OCI-LY3 (cell line): Measurements from ENCODE around the gene MSL1.
A peak's percentile ranks its signal among the peaks of the same experiment; 100 is the strongest.

Experiments
- H2AFZ ChIP-seq: fragments of 200-600, 300-600 bp; shearing (Covaris generic); 2 replicates; pipeline ENCODE4 v1.6.0; 2014; ENCODE audit warnings: antibody characterized with exemption, low read depth, low read length
- H3K27ac ChIP-seq: fragments of 200-600, 300-600 bp; sonication (generic); 2 replicates; pipeline ENCODE4 v1.5.1; 2014; ENCODE audit warnings: mild to moderate bottlenecking, low read length, moderate library complexity, mixed read lengths
- H3K27me3 ChIP-seq: fragments of 200-600, 300-600 bp; sonication (generic); 2 replicates; pipeline ENCODE4 v1.6.1; 2014; ENCODE audit warnings: low read depth, low read length, mixed read lengths
- H3K36me3 ChIP-seq: fragments of 200-600, 300-600 bp; sonication (generic); replicated peaks from 2 replicates; pipeline ENCODE3; 2014; ENCODE audit warnings: low read depth, low read length, mixed read lengths
- H3K4me1 ChIP-seq: fragments of 300-600, 200-600 bp; sonication (generic); 2 replicates; pipeline ENCODE4 v1.6.1; 2014; ENCODE audit warnings: low read length, mixed read lengths
- H3K4me2 ChIP-seq: fragments of 200-600, 300-600 bp; sonication (generic); 2 replicates; pipeline ENCODE4 v1.6.1; 2014; ENCODE audit warnings: low read length, mixed read lengths
- H3K4me3 ChIP-seq: fragments of 300-600, 200-600 bp; sonication (generic); 2 replicates; pipeline ENCODE4 v1.5.1; 2014; ENCODE audit warnings: antibody characterized with exemption, mild to moderate bottlenecking, low read length, moderate library complexity
- H3K79me2 ChIP-seq: fragments of 300-600, 200-600 bp; shearing (Covaris generic); 2 replicates; pipeline ENCODE4 v1.6.1; 2014; ENCODE audit warnings: mild to moderate bottlenecking, low read length, mixed read lengths
- H3K9ac ChIP-seq: fragments of 300-600, 200-600 bp; shearing (Covaris generic); 2 replicates; pipeline ENCODE4 v1.6.0; 2014; ENCODE audit warnings: mild to moderate bottlenecking, low read length, moderate library complexity
- H3K9me3 ChIP-seq: fragments of 200-600, 300-600 bp; shearing (Covaris generic); 2 replicates; pipeline ENCODE4 v1.6.1; 2014; ENCODE audit warnings: low read length, mixed read lengths; ENCODE audit not compliant: insufficient read depth
- H4K20me1 ChIP-seq: fragments of 200-600, 300-600 bp; sonication (generic); 2 replicates; pipeline ENCODE4 v1.6.1; 2016; ENCODE audit warnings: low read length, mixed read lengths; ENCODE audit not compliant: insufficient read depth
- EZH2phosphoT487 ChIP-seq: fragments of 200-600 bp; shearing (Covaris generic); IDR thresholded peaks from 2 replicates; pipeline ENCODE4 v1.6.1; 2018; ENCODE audit warnings: antibody characterized with exemption, mixed run types, low read depth
- TF ChIP-seq, protein P1 (sequence below): fragments of 200-600, 300-600 bp; sonication (generic); IDR thresholded peaks from 2 replicates; pipeline ENCODE4 v1.5.1; 2014; ENCODE audit warnings: antibody characterized with exemption, low read length, low read depth

Gene MSL1

DNA sequence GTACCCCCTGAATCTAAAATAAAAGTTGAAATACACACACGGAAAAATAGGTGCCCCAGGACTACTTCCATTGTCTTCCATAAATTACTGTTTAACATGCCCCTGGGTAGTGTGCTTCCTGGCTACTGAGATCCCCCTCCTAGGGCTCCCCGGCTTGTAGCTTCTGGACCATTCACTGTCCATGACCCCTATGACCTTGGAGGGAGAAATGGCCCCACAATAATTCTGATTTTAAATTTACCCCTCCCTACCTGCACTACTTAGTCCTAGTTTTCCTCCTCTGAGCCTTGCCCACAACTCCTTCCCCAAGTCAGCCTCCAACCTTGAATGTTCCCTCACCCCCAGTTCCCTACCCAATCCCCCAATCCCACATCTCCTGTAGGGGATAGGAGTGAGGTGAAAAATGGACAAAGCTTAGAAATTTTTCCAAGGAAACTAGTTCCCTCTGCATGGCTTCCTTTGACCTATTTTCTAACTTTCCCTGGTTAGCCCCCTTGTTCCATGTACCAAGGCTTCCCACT lies 9.5 kb upstream of the MSL1 start:
- no peaks in the 10 kb centered on the region for H3K79me2 ChIP-seq
- H2AFZ ChIP-seq, result 0 out of 2 replicates have a peak overlapping the region, but pooled peaks have one; percentile 68
- peak overlapping the region; percentile 85 for H3K4me2 ChIP-seq
- H3K4me3 ChIP-seq, result peak overlapping the region; percentile 64; the same call in 1 of the 2 replicates
- no peaks in the 10 kb centered on the region for H3K9me3 ChIP-seq
- no peaks in the 10 kb centered on the region for H4K20me1 ChIP-seq
- H3K4me1 ChIP-seq, result peaks cover 60% of the 10 kb centered on the region
- TF ChIP-seq EZH2phosphoT487, result no peak
- TF ChIP-seq, protein P1, sequence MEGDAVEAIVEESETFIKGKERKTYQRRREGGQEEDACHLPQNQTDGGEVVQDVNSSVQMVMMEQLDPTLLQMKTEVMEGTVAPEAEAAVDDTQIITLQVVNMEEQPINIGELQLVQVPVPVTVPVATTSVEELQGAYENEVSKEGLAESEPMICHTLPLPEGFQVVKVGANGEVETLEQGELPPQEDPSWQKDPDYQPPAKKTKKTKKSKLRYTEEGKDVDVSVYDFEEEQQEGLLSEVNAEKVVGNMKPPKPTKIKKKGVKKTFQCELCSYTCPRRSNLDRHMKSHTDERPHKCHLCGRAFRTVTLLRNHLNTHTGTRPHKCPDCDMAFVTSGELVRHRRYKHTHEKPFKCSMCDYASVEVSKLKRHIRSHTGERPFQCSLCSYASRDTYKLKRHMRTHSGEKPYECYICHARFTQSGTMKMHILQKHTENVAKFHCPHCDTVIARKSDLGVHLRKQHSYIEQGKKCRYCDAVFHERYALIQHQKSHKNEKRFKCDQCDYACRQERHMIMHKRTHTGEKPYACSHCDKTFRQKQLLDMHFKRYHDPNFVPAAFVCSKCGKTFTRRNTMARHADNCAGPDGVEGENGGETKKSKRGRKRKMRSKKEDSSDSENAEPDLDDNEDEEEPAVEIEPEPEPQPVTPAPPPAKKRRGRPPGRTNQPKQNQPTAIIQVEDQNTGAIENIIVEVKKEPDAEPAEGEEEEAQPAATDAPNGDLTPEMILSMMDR, result no peak
- no peak overlapping the region for H3K27ac ChIP-seq
- H3K9ac ChIP-seq, result peak overlapping the region; percentile 46
- no peaks in the 10 kb centered on the region for H3K36me3 ChIP-seq
- H3K27me3 ChIP-seq, result no peaks in the 10 kb centered on the region

- Histone ChIP-seq H3K36me3 (no peaks in the 10 kb centered on the region), H3K4me2 (peak overlapping the region; percentile 85), H3K4me3 (peak overlapping the region; percentile 79), H3K27ac (no peak overlapping the region), H2AFZ (peak overlapping the region; percentile 1; the same call in 1 of the 2 replicates), H3K4me1 (peaks cover 55% of the 10 kb centered on the region), H3K9ac (peak overlapping the region; percentile 46; the same call in 1 of the 2 replicates), H3K27me3 (no peaks in the 10 kb centered on the region), H3K9me3 (no peaks in the 10 kb centered on the region), H3K79me2 (no peaks in the 10 kb centered on the region), H4K20me1 (no peaks in the 10 kb centered on the region)
- TF ChIP-seq EZH2phosphoT487, result no peak
- TF ChIP-seq, protein P1, result no peak
These were observed 9.1 kb upstream of the MSL1 start for GRCh38 chr17:40112718-40113109.

GRCh38 chr17:40113110-40113906 lies 8.5 kb upstream of the MSL1 start:
- peak overlapping the region; percentile 98 for H3K4me2 ChIP-seq
- H3K27ac ChIP-seq, result peak overlapping the region; percentile 66
- peak overlapping the region; percentile 76 for H3K9ac ChIP-seq
- H3K36me3 ChIP-seq, result no peaks in the 10 kb centered on the region
- TF ChIP-seq, protein P1, result peak; percentile 56
- TF ChIP-seq EZH2phosphoT487, result no peak
- peak overlapping the region; percentile 79 for H3K4me3 ChIP-seq
- no peaks in the 10 kb centered on the region for H3K9me3 ChIP-seq
- no peaks in the 10 kb centered on the region for H4K20me1 ChIP-seq
- H2AFZ ChIP-seq, result peak overlapping the region; percentile 22; the same call in 1 of the 2 replicates
- H3K4me1 ChIP-seq, result peaks cover 49% of the 10 kb centered on the region
- no peaks in the 10 kb centered on the region for H3K27me3 ChIP-seq
- no peaks in the 10 kb centered on the region for H3K79me2 ChIP-seq

DNA sequence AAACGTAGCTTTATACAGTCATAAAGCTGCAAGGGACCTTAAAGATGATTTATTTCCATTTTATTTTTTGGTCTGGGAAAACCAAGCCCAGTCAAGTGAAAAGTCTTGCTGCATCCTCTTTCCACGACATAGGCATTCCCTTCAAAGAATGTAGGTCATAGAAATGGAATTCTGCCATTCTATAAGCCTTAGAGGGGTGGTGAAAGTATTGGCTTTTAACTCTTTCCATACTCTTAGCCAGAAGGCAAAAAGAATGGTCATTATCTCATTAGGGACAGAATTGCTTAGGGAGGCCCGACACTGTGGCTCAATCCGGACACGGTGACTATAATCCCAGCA lies 7.9 kb upstream of the MSL1 start:
- Histone ChIP-seq H3K79me2 (no peaks in the 10 kb centered on the region), H4K20me1 (no peaks in the 10 kb centered on the region), H3K27ac (peak overlapping the region; percentile 66), H3K36me3 (no peaks in the 10 kb centered on the region), H3K27me3 (no peaks in the 10 kb centered on the region), H3K4me3 (peak overlapping the region; percentile 79), H3K4me1 (peaks cover 43% of the 10 kb centered on the region), H3K4me2 (peak overlapping the region; percentile 98), H3K9ac (peak overlapping the region; percentile 76), H3K9me3 (no peaks in the 10 kb centered on the region), H2AFZ (no peak overlapping the region; the same call in 1 of the 2 replicates)
- no peak for TF ChIP-seq EZH2phosphoT487
- TF ChIP-seq, protein P1, result no peak
